ENCODE measurements around the gene NSMCE1. TPM values are rescaled to one million over a fixed set of nuclear protein-coding genes. Genes with fewer than 3 reads are reported as not detected.

The NSMCE1 gene
- total RNA-seq, 1 experiment from 2014 or later = 19.3 TPM

- H3K4me1 ChIP-seq (ENCODE audit: insufficient read depth, low read length) = no peaks in the 10 kb centered on the region
- H3K27me3 Mint-ChIP-seq (ENCODE audit: low read depth) = no peaks in the 10 kb centered on the region; the same call in 1 of the 2 replicates
- no peak overlapping the region for H3K14ac ChIP-seq (ENCODE audit: insufficient read depth, low read length)
- H2BK15ac ChIP-seq (ENCODE audit: low read depth, low read length) = no peak overlapping the region
- H3K4me1 Mint-ChIP-seq = peaks cover 13 to 16% of the 10 kb centered on the region in 2 experiments
- no peak overlapping the region for H3K27ac ChIP-seq (ENCODE audit: insufficient read length, low read depth, low read length)
- TF ChIP-seq, protein P1, sequence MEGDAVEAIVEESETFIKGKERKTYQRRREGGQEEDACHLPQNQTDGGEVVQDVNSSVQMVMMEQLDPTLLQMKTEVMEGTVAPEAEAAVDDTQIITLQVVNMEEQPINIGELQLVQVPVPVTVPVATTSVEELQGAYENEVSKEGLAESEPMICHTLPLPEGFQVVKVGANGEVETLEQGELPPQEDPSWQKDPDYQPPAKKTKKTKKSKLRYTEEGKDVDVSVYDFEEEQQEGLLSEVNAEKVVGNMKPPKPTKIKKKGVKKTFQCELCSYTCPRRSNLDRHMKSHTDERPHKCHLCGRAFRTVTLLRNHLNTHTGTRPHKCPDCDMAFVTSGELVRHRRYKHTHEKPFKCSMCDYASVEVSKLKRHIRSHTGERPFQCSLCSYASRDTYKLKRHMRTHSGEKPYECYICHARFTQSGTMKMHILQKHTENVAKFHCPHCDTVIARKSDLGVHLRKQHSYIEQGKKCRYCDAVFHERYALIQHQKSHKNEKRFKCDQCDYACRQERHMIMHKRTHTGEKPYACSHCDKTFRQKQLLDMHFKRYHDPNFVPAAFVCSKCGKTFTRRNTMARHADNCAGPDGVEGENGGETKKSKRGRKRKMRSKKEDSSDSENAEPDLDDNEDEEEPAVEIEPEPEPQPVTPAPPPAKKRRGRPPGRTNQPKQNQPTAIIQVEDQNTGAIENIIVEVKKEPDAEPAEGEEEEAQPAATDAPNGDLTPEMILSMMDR (conservative IDR thresholded peaks at IDR 0.05) = no peak
- no peak overlapping the region for H2BK120ac ChIP-seq (ENCODE audit: low read depth, low read length, poor library complexity, severe bottlenecking)
- no peaks in the 10 kb centered on the region for H3K27me3 ChIP-seq (ENCODE audit: insufficient read depth, low read length)
- H3K27ac Mint-ChIP-seq = no peak overlapping the region
- H3K9ac ChIP-seq (ENCODE audit: extremely low read depth, insufficient read length, low read length) = no peak overlapping the region
- H2AFZ ChIP-seq (ENCODE audit: low read length) = no peak overlapping the region
- peaks cover 3% of the 10 kb centered on the region for H3K23me2 ChIP-seq (ENCODE audit: insufficient read length, low read depth, low read length, poor library complexity, severe bottlenecking)
- no peak overlapping the region for H4K5ac ChIP-seq (ENCODE audit: insufficient read length, low read depth, low read length)
- H3K23ac ChIP-seq (ENCODE audit: insufficient read length, low read depth, low read length) = no peak overlapping the region
- no peak overlapping the region for H2BK5ac ChIP-seq (ENCODE audit: insufficient read length, low read length)
- no peak overlapping the region for H3K56ac ChIP-seq (ENCODE audit: insufficient read length, low read depth, low read length)
- H3K18ac ChIP-seq (ENCODE audit: insufficient read length, low read depth, low read length) = no peak overlapping the region
- H2BK12ac ChIP-seq (ENCODE audit: insufficient read length, low read depth, low read length) = no peak overlapping the region
- H4K20me1 ChIP-seq (ENCODE audit: control insufficient read depth, insufficient read depth, insufficient read length) = no peaks in the 10 kb centered on the region
- H3K9me3 Mint-ChIP-seq = peaks cover 3 to 4% of the 10 kb centered on the region in 2 experiments; a peak in 2 of 5 replicates
- H3K36me3 Mint-ChIP-seq (ENCODE audit: insufficient read depth in 1 of 3, low read depth in 3 of 3) = peaks cover 0 to 6% (median 6%) of the 10 kb centered on the region in 3 experiments; a peak in 4 of 7 replicates
- no peaks in the 10 kb centered on the region for H3K79me1 ChIP-seq (ENCODE audit: insufficient read depth, low read depth, low read length, poor library complexity, severe bottlenecking)
- H3K4me3 Mint-ChIP-seq = no peak overlapping the region
- no peak overlapping the region for H2AK5ac ChIP-seq (ENCODE audit: insufficient read length, low read length)
- H3K4me2 ChIP-seq (ENCODE audit: insufficient read depth, insufficient read length, low read length) = no peak overlapping the region
- DNase-seq = no peak
- no peaks in the 10 kb centered on the region for H3K9me3 ChIP-seq (ENCODE audit: control insufficient read depth, low read depth, low read length)
- no peak overlapping the region for H4K91ac ChIP-seq (ENCODE audit: insufficient read length, low read depth, low read length)
- WGBS (ENCODE audit: extremely low coverage, insufficient read length, low lambda C conversion rate) = no CpG with 5 or more reads among the region's 10 CpGs
- no peak overlapping the region for H3K4ac ChIP-seq (ENCODE audit: low read depth, low read length)
- H2BK20ac ChIP-seq (ENCODE audit: low read depth, low read length, poor library complexity, severe bottlenecking) = no peak overlapping the region
- H4K8ac ChIP-seq (replicated peaks; ENCODE audit: insufficient read length, low read depth, low read length) = no peak overlapping the region
- H3K79me2 ChIP-seq (ENCODE audit: insufficient read depth, low read length) = no peaks in the 10 kb centered on the region
- H3T11ph ChIP-seq (ENCODE audit: low read length) = no peak overlapping the region
Measured at GRCh38 chr16:27205423-27206065, 63.0 kb downstream of the NSMCE1 start.

Measured in H9 (cell line).